T-cell (primary cell): ENCODE results near the gene OSBPL1A. TPM values are rescaled to one million over a fixed set of nuclear protein-coding genes. Genes with fewer than 3 reads are reported as not detected.

ENCODE experiments used
- ATAC-seq, 4 experiments: fragments of 200-7000 bp in 3 of 4; fragments of 150-1000 bp in 1 of 4; cut with Tn5 transposase; replicated peaks in 1 of 4; 1 replicate in 3 of 4; 2 replicates in 1 of 4; pipeline ENCODE4 v1.10.0; 2021; ENCODE audit warnings: moderate library complexity in 3 of 4, mild to moderate bottlenecking in 2 of 4, moderate number of reproducible peaks in 1 of 4
- CTCF ChIA-PET, 2 donors: fragments of 300-600 bp; sonication (Branson Sonifier 250); formaldehyde crosslinking; loops; one replicate each; lab custom pipeline; 2022; ENCODE audit warnings: antibody characterized with exemption in 2 of 2; lab: Charles Lee
- POLR2A ChIA-PET, 2 donors: fragments of 300-600 bp; sonication (Branson Sonifier 250); formaldehyde crosslinking; loops; one replicate each; lab custom pipeline; 2022; ENCODE audit warnings: antibody characterized with exemption in 2 of 2; lab: Charles Lee
- DNase-seq, 35 experiments: peaks; one replicate each; pipeline versions ENCODE4 v3.0.0 to v3.0.0-alpha.2; 2013 to 2023
- H3K27ac ChIP-seq: one replicate; pipeline ENCODE4 v1.5.1; 2013; ENCODE audit warnings: low read length
- H3K27me3 ChIP-seq, 2 experiments: replicated peaks in 1 of 2; 1 replicate in 1 of 2; 2 replicates in 1 of 2; pipeline versions ENCODE4 v1.6.1 to v1.7.0; 2013; ENCODE audit warnings: low read length in 1 of 2, mixed read lengths in 1 of 2; ENCODE audit not compliant: control insufficient read depth in 2 of 2, insufficient read depth in 2 of 2; ENCODE audit errors: extremely low read depth in 1 of 2
- H3K36me3 ChIP-seq, 2 donors: 1 replicate in 1 of 2; 2 replicates in 1 of 2; pipeline versions ENCODE4 v1.6.1 to v1.7.0; 2013; ENCODE audit warnings: low read length in 1 of 2; ENCODE audit not compliant: control insufficient read depth in 2 of 2, insufficient read depth in 1 of 2; ENCODE audit errors: extremely low read depth in 1 of 2
- H3K4me1 ChIP-seq, 2 experiments: 1 replicate in 1 of 2; 2 replicates in 1 of 2; pipeline versions ENCODE4 v1.6.1 to v1.7.0; 2013; ENCODE audit warnings: low read length in 2 of 2, mixed read lengths in 1 of 2; ENCODE audit not compliant: insufficient read depth in 2 of 2, control insufficient read depth in 1 of 2; ENCODE audit errors: extremely low read depth in 1 of 2
- H3K4me3 ChIP-seq, 2 donors: 1 replicate in 1 of 2; 2 replicates in 1 of 2; pipeline versions ENCODE4 v1.5.1 to v1.7.0; 2013; ENCODE audit warnings: mild to moderate bottlenecking in 2 of 2, low read length in 1 of 2, moderate library complexity in 1 of 2; ENCODE audit not compliant: control insufficient read depth in 1 of 2; ENCODE audit errors: extremely low read depth in 1 of 2
- H3K9me3 ChIP-seq: 2 replicates; pipeline ENCODE4 v1.7.0; 2013
- H3K27ac Mint-ChIP-seq, 2 donors: one replicate each; pipeline ENCODE4 v1.8.0; 2020 to 2021; ENCODE audit warnings: mild to moderate bottlenecking in 2 of 2, mixed read lengths in 2 of 2
- H3K27me3 Mint-ChIP-seq, 2 donors: one replicate each; pipeline ENCODE4 v1.8.0; 2021 to 2022; ENCODE audit warnings: mixed read lengths in 2 of 2
- H3K36me3 Mint-ChIP-seq: one replicate; pipeline ENCODE4 v1.8.0; 2021; ENCODE audit warnings: mixed read lengths
- H3K4me1 Mint-ChIP-seq, 3 donors: one replicate each; pipeline ENCODE4 v1.8.0; 2020 to 2022; ENCODE audit warnings: mixed read lengths in 3 of 3, mild to moderate bottlenecking in 1 of 3
- H3K4me3 Mint-ChIP-seq, 3 donors: one replicate each; pipeline ENCODE4 v1.8.0; 2020 to 2022; ENCODE audit warnings: mild to moderate bottlenecking in 3 of 3, mixed read lengths in 3 of 3, moderate library complexity in 3 of 3
- H3K9me3 Mint-ChIP-seq, 3 donors: one replicate each; pipeline ENCODE4 v1.8.0; 2020 to 2022; ENCODE audit warnings: mixed read lengths in 3 of 3
- WGBS: methylation state at CpG from one replicate; pipeline ENCODE4 v1.1.5; 2013; ENCODE audit warnings: missing lambda C conversion rate; ENCODE audit not compliant: insufficient coverage; 5-methylcytosine and 5-hydroxymethylcytosine counted together
- total RNA-seq, 35 experiments: library from RNA in 6 of 35; stranded (reverse) in 6 of 35; fragments of 120-200 nt in 1 of 35; gene quantifications; one replicate each; pipeline versions ENCODE4 v1.2.1 to v1.2.4 and lab custom pipeline; 2013 to 2026

Gene OSBPL1A
- total RNA-seq, 5 donors from 2014 or later (not counting 1 experiment from before 2014, with no cell fraction given): 3.3 to 6.4 (median 4.0) TPM

DNA sequence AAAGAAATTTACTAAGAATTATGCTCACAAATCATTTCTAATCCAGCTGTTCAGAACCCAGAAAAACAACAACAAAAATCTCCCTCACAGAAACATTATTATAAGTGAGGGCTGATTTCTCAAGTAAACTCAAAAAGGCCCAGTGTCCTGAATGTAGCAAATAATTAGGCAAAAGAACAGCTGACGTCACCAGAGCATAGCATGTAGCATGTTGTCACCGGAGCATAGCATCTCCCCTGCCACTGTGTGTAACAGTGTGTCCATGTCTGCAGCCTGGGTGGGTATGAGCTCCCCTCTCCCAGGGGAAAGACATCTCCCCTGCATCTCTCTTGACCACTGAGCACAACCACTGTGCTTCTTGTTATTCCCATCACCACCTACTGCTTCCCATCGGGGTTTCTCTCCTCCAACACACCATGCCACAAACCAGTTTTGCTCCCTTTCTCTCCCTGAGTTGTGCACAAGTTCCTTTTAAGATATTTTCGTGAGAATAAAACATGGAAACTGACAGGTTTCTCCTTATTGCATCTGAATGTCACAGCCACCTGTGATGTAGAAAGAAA, 132.0 kb downstream of the OSBPL1A start:
- ChIA-PET POLR2A (no interaction called here), CTCF (no interaction called here)
- no peaks in the 10 kb centered on the region for H3K4me1 Mint-ChIP-seq
- no peaks in the 10 kb centered on the region for H3K27me3 ChIP-seq
- no peak for ATAC-seq
- no peak for DNase-seq
- peaks cover 8% of the 10 kb centered on the region for H3K36me3 Mint-ChIP-seq
- H3K9me3 ChIP-seq: no peaks in the 10 kb centered on the region
- no peak overlapping the region for H3K4me3 ChIP-seq
- H3K36me3 ChIP-seq: no peaks in the 10 kb centered on the region
- no peak overlapping the region for H3K4me3 Mint-ChIP-seq
- no peak overlapping the region for H3K27ac Mint-ChIP-seq
- WGBS: 86% methylated on average over 3 of the region's 4 CpGs
- H3K9me3 Mint-ChIP-seq: peaks cover 0 to 11% (median 3%) of the 10 kb centered on the region in 3 donors
- H3K27ac ChIP-seq: no peak overlapping the region
- peaks cover under 1 to 17% of the 10 kb centered on the region in 2 donors for H3K27me3 Mint-ChIP-seq
- H3K4me1 ChIP-seq: no peaks in the 10 kb centered on the region

DNA sequence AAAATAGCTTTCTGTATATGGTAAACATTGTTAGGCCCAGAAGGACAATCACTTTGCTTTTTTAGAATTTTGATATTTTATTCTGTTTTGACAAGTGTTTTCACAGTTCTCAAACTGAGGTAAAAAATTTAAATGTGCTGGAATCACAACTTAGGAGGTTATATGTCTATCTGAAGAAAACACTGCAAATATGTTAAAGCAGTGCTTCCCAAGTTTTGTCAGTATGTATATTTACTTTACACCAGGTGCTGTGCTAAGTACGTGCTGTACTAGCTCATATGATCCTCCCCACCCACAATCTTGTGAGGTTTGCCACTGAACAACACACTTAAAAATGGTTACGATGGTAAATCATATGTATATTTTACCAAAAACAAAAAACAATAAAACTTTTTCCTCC, 134.6 kb downstream of the OSBPL1A start:
- WGBS: no CpG with 5 or more reads among the region's 2 CpGs
- CTCF ChIA-PET: no interaction called here
- POLR2A ChIA-PET: no interaction called here

DNA sequence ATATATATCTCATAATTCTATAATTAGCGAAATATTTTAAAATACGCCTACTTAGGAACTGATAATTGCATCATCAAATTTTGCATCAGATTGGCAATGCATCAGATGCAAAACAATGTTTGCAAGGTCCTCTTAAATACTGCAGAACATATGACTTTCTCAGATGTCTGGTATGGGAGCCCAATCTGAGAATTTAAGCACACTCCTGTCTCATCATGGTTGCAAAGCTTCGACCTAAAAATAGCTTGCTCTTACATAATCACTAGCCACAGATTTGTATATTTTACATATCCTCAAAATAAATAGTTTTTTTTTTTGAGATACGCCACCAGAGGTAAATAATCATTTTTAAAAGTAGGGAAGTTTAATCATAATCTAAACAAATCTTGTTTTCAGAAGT, 135.5 kb downstream of the OSBPL1A start:
- no peak for DNase-seq
- Histone ChIP-seq H3K27ac (no peak overlapping the region), H3K4me1 (no peaks in the 10 kb centered on the region), H3K4me3 (no peak overlapping the region), H3K9me3 (no peaks in the 10 kb centered on the region), H3K27me3 (no peaks in the 10 kb centered on the region), H3K36me3 (no peaks in the 10 kb centered on the region)
- Mint-ChIP-seq H3K27ac (no peak overlapping the region), H3K4me1 (no peaks in the 10 kb centered on the region), H3K9me3 (peaks cover 0 to 5% (median 3%) of the 10 kb centered on the region in 3 donors), H3K27me3 (peaks cover 0 to 3% of the 10 kb centered on the region in 2 donors), H3K4me3 (no peak overlapping the region), H3K36me3 (peaks cover 8% of the 10 kb centered on the region)
- ATAC-seq: no peak
- ChIA-PET POLR2A (interaction anchor here in 1 of 2 donors (0.5 kb wide), 1 partner anchor 455 kb away, joined by 4 read pairs; no protein-coding TSS in a partner anchor), CTCF (no interaction called here)
- WGBS: no CpG with 5 or more reads among the region's 4 CpGs

More for the DNA sequence above, 134.6 kb downstream of the OSBPL1A start:
- Mint-ChIP-seq H3K4me1 (no peaks in the 10 kb centered on the region), H3K27ac (no peak overlapping the region), H3K36me3 (peaks cover 8% of the 10 kb centered on the region), H3K4me3 (no peak overlapping the region), H3K9me3 (peaks cover 0 to 5% (median 3%) of the 10 kb centered on the region in 3 donors), H3K27me3 (peaks cover 0 to 3% of the 10 kb centered on the region in 2 donors)
- Histone ChIP-seq H3K9me3 (no peaks in the 10 kb centered on the region), H3K27me3 (no peaks in the 10 kb centered on the region), H3K4me3 (no peak overlapping the region), H3K4me1 (no peaks in the 10 kb centered on the region), H3K36me3 (no peaks in the 10 kb centered on the region), H3K27ac (no peak overlapping the region)
- ATAC-seq (no peak), DNase-seq (no peak)

DNA sequence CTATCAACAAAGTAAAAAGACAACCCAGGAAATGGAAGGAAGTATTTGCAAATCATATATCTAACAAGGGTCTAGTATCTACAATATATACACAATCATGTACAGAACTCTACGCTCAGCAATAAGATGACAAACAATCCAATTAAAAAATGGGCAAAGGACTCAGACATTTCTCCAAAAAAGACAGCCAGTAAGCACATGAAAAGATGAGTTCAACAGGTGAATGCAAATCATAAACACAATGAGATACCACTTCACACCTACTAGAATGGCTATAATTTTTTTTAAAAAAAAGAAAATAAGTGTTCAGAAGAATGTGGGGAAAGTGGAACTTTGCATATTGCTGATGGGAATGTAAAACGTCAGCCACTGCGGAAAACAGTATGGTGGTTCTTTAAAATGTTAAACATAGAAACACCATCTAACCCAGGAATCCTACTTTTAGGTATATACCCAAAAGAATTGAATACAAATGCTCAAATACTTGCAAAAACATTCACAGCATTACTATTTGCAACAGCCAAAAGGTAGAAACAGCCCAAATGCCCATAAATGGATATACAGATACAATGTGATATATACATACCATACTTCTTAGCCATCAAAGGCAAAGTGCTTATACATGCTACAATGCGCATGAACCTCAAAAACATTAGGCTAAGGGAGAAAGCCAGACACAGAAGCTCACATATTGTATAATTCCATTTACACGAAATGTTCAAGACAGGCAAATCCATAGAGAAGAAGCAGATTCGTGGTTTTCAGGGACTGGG, 137.6 kb downstream of the OSBPL1A start:
- DNase-seq: no peak
- ChIA-PET CTCF (no interaction called here), POLR2A (no interaction called here)
- Mint-ChIP-seq H3K27me3 (peaks cover 0 to 3% of the 10 kb centered on the region in 2 donors), H3K27ac (no peak overlapping the region), H3K36me3 (no peaks in the 10 kb centered on the region), H3K9me3 (no peaks in the 10 kb centered on the region), H3K4me1 (no peaks in the 10 kb centered on the region), H3K4me3 (no peak overlapping the region)
- Histone ChIP-seq H3K36me3 (no peaks in the 10 kb centered on the region), H3K4me1 (no peaks in the 10 kb centered on the region), H3K9me3 (no peaks in the 10 kb centered on the region), H3K4me3 (no peak overlapping the region), H3K27me3 (no peaks in the 10 kb centered on the region), H3K27ac (no peak overlapping the region)
- no CpG with 5 or more reads among the region's 6 CpGs for WGBS
- no peak for ATAC-seq

DNA sequence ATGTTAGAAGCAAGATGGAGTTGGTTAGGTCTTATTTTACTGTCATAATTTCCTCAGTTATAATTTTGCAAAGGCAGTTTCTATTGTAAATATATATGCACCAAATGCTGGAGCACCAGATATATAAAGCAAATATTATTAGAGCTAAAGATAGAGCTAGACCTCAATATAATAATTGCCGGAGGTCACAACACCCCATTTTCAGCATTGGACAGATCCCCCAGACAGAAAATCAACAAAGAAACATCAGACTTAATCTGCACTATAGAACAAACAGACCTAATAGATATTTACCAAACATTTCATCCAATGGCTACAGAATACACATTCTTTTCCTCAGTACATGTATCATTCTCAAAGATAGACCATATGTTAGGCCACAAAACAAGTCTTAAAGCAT, 143.6 kb downstream of the OSBPL1A start:
- H3K9me3 Mint-ChIP-seq: no peaks in the 10 kb centered on the region
- no peak overlapping the region for H3K4me3 ChIP-seq
- H3K27me3 Mint-ChIP-seq: peaks cover 3 to 6% of the 10 kb centered on the region in 2 donors
- H3K9me3 ChIP-seq: no peaks in the 10 kb centered on the region
- no peak overlapping the region for H3K27ac ChIP-seq
- no peaks in the 10 kb centered on the region for H3K36me3 ChIP-seq
- H3K4me1 ChIP-seq: no peaks in the 10 kb centered on the region
- H3K36me3 Mint-ChIP-seq: no peaks in the 10 kb centered on the region
- no peaks in the 10 kb centered on the region for H3K4me1 Mint-ChIP-seq
- ChIA-PET CTCF (no interaction called here), POLR2A (no interaction called here)
- H3K4me3 Mint-ChIP-seq: no peak overlapping the region
- DNase-seq: no peak
- no peak for ATAC-seq
- no peaks in the 10 kb centered on the region for H3K27me3 ChIP-seq
- no peak overlapping the region for H3K27ac Mint-ChIP-seq
- WGBS: 100% methylated on average over 1 of the region's 1 CpG

DNA sequence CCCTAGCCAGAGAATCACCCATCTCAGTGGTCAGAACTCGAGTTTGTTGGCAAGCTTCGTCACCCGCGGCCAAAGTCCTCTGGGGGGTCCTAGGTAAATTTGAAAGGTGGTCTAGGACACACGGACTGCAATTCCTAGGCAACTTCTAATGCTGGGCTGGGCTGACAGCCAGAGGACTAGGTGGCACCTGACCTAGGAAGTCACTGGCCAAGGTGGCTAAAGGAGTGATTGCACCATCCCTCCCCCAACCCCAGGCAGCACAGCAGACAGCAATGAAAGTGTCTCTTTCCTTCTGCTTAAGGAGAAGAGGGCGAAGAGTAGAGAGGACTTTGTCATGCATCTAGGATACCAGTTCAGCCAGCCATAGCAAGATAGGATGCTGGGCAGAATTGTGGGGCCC, 147.9 kb downstream of the OSBPL1A start:
- DNase-seq (no peak), ATAC-seq (no peak)
- no peaks in the 10 kb centered on the region for H3K36me3 ChIP-seq
- H3K9me3 ChIP-seq: no peaks in the 10 kb centered on the region
- ChIA-PET CTCF (no interaction called here), POLR2A (no interaction called here)
- no peak overlapping the region for H3K27ac ChIP-seq
- H3K4me3 ChIP-seq: no peak overlapping the region
- Mint-ChIP-seq H3K4me3 (no peak overlapping the region), H3K27ac (no peak overlapping the region), H3K9me3 (no peaks in the 10 kb centered on the region), H3K36me3 (no peaks in the 10 kb centered on the region), H3K4me1 (no peaks in the 10 kb centered on the region), H3K27me3 (peaks cover 4% of the 10 kb centered on the region in 2 donors)
- no peaks in the 10 kb centered on the region for H3K27me3 ChIP-seq
- WGBS: 100% methylated on average over 1 of the region's 6 CpGs
- no peaks in the 10 kb centered on the region for H3K4me1 ChIP-seq
